Upper lobe of right lung (tissue), 1 donor: ENCODE data around the gene GPM6B. TPM values are rescaled to one million over a fixed set of nuclear protein-coding genes. Genes with fewer than 3 reads are reported as not detected.

Experiments
- ATAC-seq: fragments of 200-7000 bp; cut with Tn5 transposase; one replicate; pipeline ENCODE4 v1.9.1; 2020; ENCODE audit warnings: mild to moderate bottlenecking, moderate library complexity
- DNase-seq: peaks from one replicate; pipeline ENCODE4 v3.0.0-alpha.2; 2020
- H3K27ac ChIP-seq: fragments of 200-600 bp; one replicate; pipeline ENCODE4 v1.8.0; 2022
- H3K27me3 ChIP-seq: fragments of 200-600 bp; one replicate; pipeline ENCODE4 v1.8.0; 2022; ENCODE audit warnings: mild to moderate bottlenecking
- H3K36me3 ChIP-seq: fragments of 200-600 bp; one replicate; pipeline ENCODE4 v1.8.0; 2022
- H3K4me1 ChIP-seq: fragments of 200-600 bp; one replicate; pipeline ENCODE4 v1.8.0; 2022
- H3K4me3 ChIP-seq: fragments of 200-600 bp; one replicate; pipeline ENCODE4 v1.8.0; 2022; ENCODE audit warnings: mild to moderate bottlenecking
- H3K9me3 ChIP-seq: fragments of 200-600 bp; one replicate; pipeline ENCODE4 v1.8.0; 2022
- intact Hi-C: fragments of 100-400 bp; cut with DNase I; formaldehyde crosslinking; loops from one replicate; pipeline ENCODE4 v1.11.0; 2022
- long read RNA-seq: library from polyadenylated mRNA; unstranded; transcript quantifications from one replicate; pipeline ENCODE4 v2.0.0, GENCODE V29; 2021
- total RNA-seq: library from RNA; stranded (reverse); fragmentation: NEBNext Ultra II Directional; extraction: Animal tissue kit (Norgen Biotek cat#: 25700); gene quantifications from one replicate; pipeline ENCODE4 v1.2.1, GENCODE V29; 2021
- TF ChIP-seq, protein P1 (sequence below): fragments of 200-600 bp; IDR thresholded peaks from one replicate; pipeline ENCODE4 v1.8.0; 2022; ENCODE audit warnings: antibody characterized with exemption
- donor health status: DM: no; HTN: yes; CAD: no; lungs with severe emphysema.

GPM6B gene, protein sequence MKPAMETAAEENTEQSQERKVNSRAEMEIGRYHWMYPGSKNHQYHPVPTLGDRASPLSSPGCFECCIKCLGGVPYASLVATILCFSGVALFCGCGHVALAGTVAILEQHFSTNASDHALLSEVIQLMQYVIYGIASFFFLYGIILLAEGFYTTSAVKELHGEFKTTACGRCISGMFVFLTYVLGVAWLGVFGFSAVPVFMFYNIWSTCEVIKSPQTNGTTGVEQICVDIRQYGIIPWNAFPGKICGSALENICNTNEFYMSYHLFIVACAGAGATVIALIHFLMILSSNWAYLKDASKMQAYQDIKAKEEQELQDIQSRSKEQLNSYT
- total RNA-seq = 37.1 TPM
- long read RNA-seq, transcript GPM6B-205 (7 exons, 3,957 nt) = major isoform, 39 of 59 reads
- long read RNA-seq, partial matches to known transcripts = 11 of 59 reads
- long read RNA-seq, other reads (novel, unspliced or antisense) = 9 of 59 reads

DNA sequence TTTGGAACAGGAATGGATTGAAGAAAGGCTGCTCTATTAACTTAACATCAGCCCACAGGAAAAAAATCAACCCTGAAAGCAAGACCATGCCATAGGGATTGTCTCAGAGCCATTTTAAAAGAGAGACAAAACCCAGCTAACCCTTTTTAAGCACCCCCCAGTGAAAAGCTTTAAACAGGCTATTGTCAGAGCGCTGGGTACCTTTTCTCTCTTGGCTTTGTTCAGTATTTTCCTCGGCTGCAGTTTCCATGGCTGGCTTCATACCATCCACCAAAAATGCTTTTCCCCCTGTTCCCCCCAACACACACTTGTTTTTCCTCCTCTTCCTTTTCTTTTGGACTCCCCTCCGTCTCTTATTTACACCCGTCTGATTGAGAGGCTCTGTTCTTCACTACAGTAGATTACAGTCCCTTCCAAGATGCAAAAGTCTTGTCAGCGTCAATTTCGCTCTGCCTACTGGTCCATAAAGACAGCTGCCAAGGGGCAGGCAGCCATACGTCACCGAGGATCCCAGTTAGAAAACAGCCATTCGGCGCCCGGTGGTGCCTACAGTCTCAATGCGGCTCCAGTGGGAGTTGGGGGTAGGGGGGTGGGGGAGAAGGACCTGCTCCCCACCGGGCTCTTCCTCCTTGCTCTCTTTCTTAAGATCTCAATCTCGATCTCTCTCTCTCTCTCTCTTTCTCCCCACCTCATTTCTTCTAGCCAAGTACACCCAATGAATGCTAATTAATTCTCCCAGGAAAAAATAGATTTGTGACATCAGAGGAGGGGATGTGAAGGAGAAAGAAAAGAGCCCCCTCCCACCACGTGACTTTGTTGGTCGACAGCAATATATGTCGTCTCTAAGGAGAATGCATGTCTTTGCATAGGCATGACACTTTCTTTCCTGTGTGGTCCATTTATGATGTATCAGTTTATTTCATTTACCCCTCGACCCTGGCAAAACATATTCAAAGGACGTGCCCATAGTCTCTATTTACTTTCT lies at the start of gene GPM6B:
Gene GPM6B, minus strand, starts transcription at position 451 of the 985 bp plus-strand sequence. Its CDS starts 189 bp downstream, at position 262.
- no peaks in the 10 kb centered on the region for H3K27me3 ChIP-seq
- DNase-seq = no peak
- H3K9me3 ChIP-seq = no peaks in the 10 kb centered on the region
- H3K4me3 ChIP-seq = no peak within 1 kb of the TSS
- intact Hi-C loops = no loop called here
- TF ChIP-seq, protein P1, sequence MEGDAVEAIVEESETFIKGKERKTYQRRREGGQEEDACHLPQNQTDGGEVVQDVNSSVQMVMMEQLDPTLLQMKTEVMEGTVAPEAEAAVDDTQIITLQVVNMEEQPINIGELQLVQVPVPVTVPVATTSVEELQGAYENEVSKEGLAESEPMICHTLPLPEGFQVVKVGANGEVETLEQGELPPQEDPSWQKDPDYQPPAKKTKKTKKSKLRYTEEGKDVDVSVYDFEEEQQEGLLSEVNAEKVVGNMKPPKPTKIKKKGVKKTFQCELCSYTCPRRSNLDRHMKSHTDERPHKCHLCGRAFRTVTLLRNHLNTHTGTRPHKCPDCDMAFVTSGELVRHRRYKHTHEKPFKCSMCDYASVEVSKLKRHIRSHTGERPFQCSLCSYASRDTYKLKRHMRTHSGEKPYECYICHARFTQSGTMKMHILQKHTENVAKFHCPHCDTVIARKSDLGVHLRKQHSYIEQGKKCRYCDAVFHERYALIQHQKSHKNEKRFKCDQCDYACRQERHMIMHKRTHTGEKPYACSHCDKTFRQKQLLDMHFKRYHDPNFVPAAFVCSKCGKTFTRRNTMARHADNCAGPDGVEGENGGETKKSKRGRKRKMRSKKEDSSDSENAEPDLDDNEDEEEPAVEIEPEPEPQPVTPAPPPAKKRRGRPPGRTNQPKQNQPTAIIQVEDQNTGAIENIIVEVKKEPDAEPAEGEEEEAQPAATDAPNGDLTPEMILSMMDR = no peak
- no peaks in the 10 kb centered on the region for H3K36me3 ChIP-seq
- ATAC-seq = no peak
- no peaks in the 10 kb centered on the region for H3K4me1 ChIP-seq
- no peak within 1 kb of the TSS for H3K27ac ChIP-seq

DNA sequence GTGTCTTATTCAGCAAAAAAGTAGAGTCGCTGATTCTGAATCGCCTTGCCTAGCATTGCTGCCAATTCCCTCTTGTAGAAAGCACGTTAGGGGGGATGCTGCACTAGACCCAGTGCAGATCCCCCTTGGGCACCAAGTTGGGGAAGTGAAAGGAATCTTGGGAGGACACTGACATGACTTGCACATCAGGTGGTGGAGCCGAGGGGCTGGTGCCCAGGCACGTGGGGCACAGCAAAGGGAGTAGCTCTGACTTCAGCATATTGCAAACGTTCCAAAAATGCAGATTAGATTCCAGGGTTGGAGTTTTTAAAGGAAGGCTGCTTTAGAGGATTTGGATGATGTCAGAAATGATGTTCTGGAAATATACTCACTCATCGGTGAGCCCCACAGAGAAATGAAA lies 47.4 kb upstream of the GPM6B start:
- intact Hi-C loops = no loop called here
- H3K36me3 ChIP-seq = no peaks in the 10 kb centered on the region
- H3K4me1 ChIP-seq = no peaks in the 10 kb centered on the region
- H3K4me3 ChIP-seq = no peak overlapping the region
- no peaks in the 10 kb centered on the region for H3K27me3 ChIP-seq
- TF ChIP-seq, protein P1 = no peak
- H3K27ac ChIP-seq = no peak overlapping the region
- DNase-seq (no peak), ATAC-seq (no peak)
- no peaks in the 10 kb centered on the region for H3K9me3 ChIP-seq

DNA sequence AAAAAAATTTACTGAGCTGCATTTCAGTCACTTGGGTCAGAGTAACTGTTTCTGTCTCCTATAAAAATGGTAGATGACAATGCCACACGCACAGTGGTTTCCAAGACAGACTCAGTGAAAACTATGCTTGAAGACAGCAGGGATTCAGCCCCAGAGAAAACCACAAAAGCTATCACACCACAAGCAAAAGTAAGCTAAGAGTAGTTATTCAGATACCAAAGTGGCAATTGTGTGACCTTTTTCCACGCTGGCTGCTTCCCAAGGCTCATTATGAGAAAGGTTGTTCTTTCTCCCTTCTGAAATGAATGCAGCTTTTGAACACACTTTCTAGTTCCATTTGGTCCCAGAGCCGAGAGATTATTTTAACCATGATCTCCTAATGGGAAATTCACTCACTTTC lies 46.4 kb upstream of the GPM6B start:
- H3K36me3 ChIP-seq = no peaks in the 10 kb centered on the region
- ATAC-seq (no peak), DNase-seq (no peak)
- no peaks in the 10 kb centered on the region for H3K4me1 ChIP-seq
- no peaks in the 10 kb centered on the region for H3K9me3 ChIP-seq
- H3K27me3 ChIP-seq = no peaks in the 10 kb centered on the region
- H3K4me3 ChIP-seq = no peak overlapping the region
- H3K27ac ChIP-seq = no peak overlapping the region
- intact Hi-C loops = no loop called here
- TF ChIP-seq, protein P1 = no peak

DNA sequence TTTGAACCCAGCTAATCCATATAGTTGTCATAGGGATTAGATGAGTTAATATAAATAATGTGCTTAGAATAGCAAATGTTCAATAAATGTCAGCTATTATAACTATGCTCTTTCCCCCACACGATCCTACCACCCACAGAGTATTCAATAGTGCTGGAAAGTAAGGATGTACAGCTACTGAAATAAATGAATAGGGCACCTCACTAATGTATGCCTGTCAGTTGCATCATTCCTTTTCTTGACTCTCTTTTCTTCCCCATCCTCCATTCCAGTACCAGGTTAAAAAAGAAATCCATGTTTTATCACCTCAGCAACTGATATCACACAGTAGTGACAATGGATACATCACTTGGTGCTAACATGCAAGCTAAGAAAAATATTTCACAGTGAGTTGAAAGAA lies 42.8 kb upstream of the GPM6B start:
- no peaks in the 10 kb centered on the region for H3K4me1 ChIP-seq
- H3K27ac ChIP-seq = no peak overlapping the region
- no peak for DNase-seq
- H3K36me3 ChIP-seq = no peaks in the 10 kb centered on the region
- no peak for ATAC-seq
- H3K9me3 ChIP-seq = no peaks in the 10 kb centered on the region
- TF ChIP-seq, protein P1 = no peak
- intact Hi-C loops = no loop called here
- no peaks in the 10 kb centered on the region for H3K27me3 ChIP-seq
- H3K4me3 ChIP-seq = no peak overlapping the region

DNA sequence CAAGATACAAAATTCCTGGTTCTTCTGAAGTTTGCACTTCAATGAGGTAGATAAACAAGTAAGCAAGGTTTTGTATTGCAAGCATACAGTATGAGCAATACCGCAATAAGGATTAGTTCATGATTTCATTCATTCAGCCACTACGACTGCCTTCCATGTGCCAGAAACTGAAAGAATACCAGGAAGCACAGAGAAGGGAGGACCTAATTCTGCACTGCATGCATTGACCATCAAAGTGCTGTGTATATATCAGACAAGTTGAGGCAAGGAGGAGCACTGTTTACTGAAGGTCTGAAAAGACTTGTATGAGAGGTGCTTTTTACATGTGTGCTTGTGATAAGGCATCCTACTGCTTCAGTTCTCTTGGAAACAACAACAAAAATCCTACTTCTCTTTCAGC lies 40.9 kb upstream of the GPM6B start:
- Histone ChIP-seq H3K36me3 (no peaks in the 10 kb centered on the region), H3K9me3 (no peaks in the 10 kb centered on the region), H3K27me3 (no peaks in the 10 kb centered on the region), H3K4me1 (no peaks in the 10 kb centered on the region), H3K4me3 (no peak overlapping the region), H3K27ac (no peak overlapping the region)
- intact Hi-C loops = no loop called here
- ATAC-seq = no peak
- DNase-seq = no peak
- TF ChIP-seq, protein P1 = no peak
